H9 (cell line): Measurements from ENCODE around the gene RB1. TPM values are rescaled to one million over a fixed set of nuclear protein-coding genes. Genes with fewer than 3 reads are reported as not detected.

Experiments
- DNase-seq: peaks from one replicate; pipeline ENCODE4 v3.0.0-alpha.2; 2017
- H2AFZ ChIP-seq: one replicate; pipeline ENCODE4 v1.6.1; 2013; ENCODE audit warnings: mild to moderate bottlenecking, low read length, control low read depth, moderate library complexity
- H2AK5ac ChIP-seq: 2 replicates; pipeline ENCODE4 v1.6.1; 2013; ENCODE audit warnings: low read length, control low read depth, mixed read lengths; ENCODE audit not compliant: insufficient read length
- H2BK120ac ChIP-seq: one replicate; pipeline ENCODE4 v1.6.1; 2013; ENCODE audit warnings: low read depth, mild to moderate bottlenecking, low read length, control low read depth, inconsistent platforms; ENCODE audit not compliant: poor library complexity, severe bottlenecking
- H2BK12ac ChIP-seq: 2 replicates; pipeline ENCODE4 v1.6.1; 2013; ENCODE audit warnings: low read length, control low read depth, mixed read lengths, low read depth; ENCODE audit not compliant: insufficient read length
- H2BK15ac ChIP-seq: 2 replicates; pipeline ENCODE4 v1.6.1; 2013; ENCODE audit warnings: low read depth, low read length, control low read depth
- H2BK20ac ChIP-seq: one replicate; pipeline ENCODE4 v1.6.1; 2013; ENCODE audit warnings: low read depth, mild to moderate bottlenecking, low read length, control low read depth, inconsistent platforms; ENCODE audit not compliant: poor library complexity, severe bottlenecking
- H2BK5ac ChIP-seq: 2 replicates; pipeline ENCODE4 v1.6.1; 2013; ENCODE audit warnings: low read length, control low read depth, mixed read lengths; ENCODE audit not compliant: insufficient read length
- H3K14ac ChIP-seq: 2 replicates; pipeline ENCODE4 v1.6.1; 2013; ENCODE audit warnings: low read length, control low read depth; ENCODE audit not compliant: insufficient read depth
- H3K18ac ChIP-seq: 2 replicates; pipeline ENCODE4 v1.6.1; 2013; ENCODE audit warnings: low read depth, mild to moderate bottlenecking, mixed read lengths, low read length, control low read depth; ENCODE audit not compliant: insufficient read length
- H3K23ac ChIP-seq: 2 replicates; pipeline ENCODE4 v1.6.1; 2013; ENCODE audit warnings: low read length, control low read depth, mixed read lengths, low read depth; ENCODE audit not compliant: insufficient read length
- H3K23me2 ChIP-seq: 2 replicates; pipeline ENCODE4 v1.6.1; 2013; ENCODE audit warnings: low read depth, mild to moderate bottlenecking, mixed read lengths, low read length, control low read depth; ENCODE audit not compliant: insufficient read length, poor library complexity, severe bottlenecking
- H3K27ac ChIP-seq: 2 replicates; pipeline ENCODE4 v1.5.1; 2013; ENCODE audit warnings: low read length, control low read depth, mixed read lengths, low read depth; ENCODE audit not compliant: insufficient read length
- H3K27me3 ChIP-seq: 2 replicates; pipeline ENCODE4 v1.6.1; 2013; ENCODE audit warnings: low read length, control low read depth, inconsistent platforms; ENCODE audit not compliant: insufficient read depth
- H3K4ac ChIP-seq: 2 replicates; pipeline ENCODE4 v1.6.1; 2013; ENCODE audit warnings: low read depth, mild to moderate bottlenecking, control low read depth, inconsistent platforms, low read length, moderate library complexity
- H3K4me1 ChIP-seq: 2 replicates; pipeline ENCODE4 v1.6.1; 2013; ENCODE audit warnings: low read length, control low read depth, inconsistent platforms; ENCODE audit not compliant: insufficient read depth
- H3K4me2 ChIP-seq: 2 replicates; pipeline ENCODE4 v1.6.1; 2013; ENCODE audit warnings: low read length, control low read depth, mixed read lengths; ENCODE audit not compliant: insufficient read length, insufficient read depth
- H3K56ac ChIP-seq: 2 replicates; pipeline ENCODE4 v1.6.1; 2013; ENCODE audit warnings: low read depth, mild to moderate bottlenecking, mixed read lengths, low read length, control low read depth; ENCODE audit not compliant: insufficient read length
- H3K79me1 ChIP-seq: 2 replicates; pipeline ENCODE4 v1.6.1; 2013; ENCODE audit warnings: low read depth, mild to moderate bottlenecking, moderate library complexity, low read length, control low read depth, inconsistent platforms; ENCODE audit not compliant: insufficient read depth, poor library complexity, severe bottlenecking
- H3K79me2 ChIP-seq: 2 replicates; pipeline ENCODE4 v1.6.1; 2013; ENCODE audit warnings: low read length, control low read depth, inconsistent platforms; ENCODE audit not compliant: insufficient read depth
- H3K9ac ChIP-seq: 2 replicates; pipeline ENCODE4 v1.6.1; 2013; ENCODE audit warnings: low read length, control low read depth, mixed read lengths; ENCODE audit not compliant: insufficient read length; ENCODE audit errors: extremely low read depth
- H3K9me3 ChIP-seq: one replicate; pipeline ENCODE4 v1.6.1; 2013; ENCODE audit warnings: low read depth, low read length, inconsistent platforms; ENCODE audit not compliant: control insufficient read depth
- H3T11ph ChIP-seq: one replicate; pipeline ENCODE4 v1.6.1; 2013; ENCODE audit warnings: mild to moderate bottlenecking, low read length, control low read depth, inconsistent platforms
- H4K20me1 ChIP-seq: one replicate; pipeline ENCODE4 v1.6.1; 2013; ENCODE audit not compliant: control insufficient read depth, insufficient read length, insufficient read depth
- H4K5ac ChIP-seq: 2 replicates; pipeline ENCODE4 v1.6.1; 2013; ENCODE audit warnings: low read depth, mild to moderate bottlenecking, mixed read lengths, low read length, control low read depth; ENCODE audit not compliant: insufficient read length
- H4K8ac ChIP-seq: replicated peaks from 2 replicates; pipeline ENCODE4 v1.6.1; 2013; ENCODE audit warnings: low read length, control low read depth, mixed read lengths, low read depth; ENCODE audit not compliant: insufficient read length
- H4K91ac ChIP-seq: 2 replicates; pipeline ENCODE4 v1.6.1; 2013; ENCODE audit warnings: low read depth, mild to moderate bottlenecking, moderate library complexity, mixed read lengths, low read length, control low read depth; ENCODE audit not compliant: insufficient read length
- H3K27ac Mint-ChIP-seq, 3 experiments: 2 replicates in 2 of 3; 3 replicates in 1 of 3; pipeline ENCODE4 v1.8.0; 2020 to 2021; ENCODE audit warnings: mixed read lengths in 3 of 3, mild to moderate bottlenecking in 1 of 3, moderate library complexity in 1 of 3
- H3K27me3 Mint-ChIP-seq: 2 replicates; pipeline ENCODE4 v1.8.0; 2021; ENCODE audit warnings: low read depth, mild to moderate bottlenecking, moderate library complexity, mixed read lengths
- H3K36me3 Mint-ChIP-seq, 3 experiments: 2 replicates in 2 of 3; 3 replicates in 1 of 3; pipeline ENCODE4 v1.8.0; 2020 to 2021; ENCODE audit warnings: low read depth in 3 of 3, mixed read lengths in 3 of 3; ENCODE audit not compliant: insufficient read depth in 1 of 3
- H3K4me1 Mint-ChIP-seq, 2 experiments: 2 replicates each; pipeline ENCODE4 v1.8.0; 2020; ENCODE audit warnings: mixed read lengths in 2 of 2
- H3K4me3 Mint-ChIP-seq, 2 experiments: 2 replicates in 1 of 2; 3 replicates in 1 of 2; pipeline ENCODE4 v1.8.0; 2020 to 2021; ENCODE audit warnings: mild to moderate bottlenecking in 2 of 2, mixed read lengths in 2 of 2, moderate library complexity in 1 of 2
- H3K9me3 Mint-ChIP-seq, 2 experiments: 2 replicates in 1 of 2; 3 replicates in 1 of 2; pipeline ENCODE4 v1.8.0; 2020; ENCODE audit warnings: mild to moderate bottlenecking in 2 of 2, mixed read lengths in 2 of 2, moderate library complexity in 1 of 2
- CTCF ChIP-seq: fragments of 200-600 bp; sonication (generic); conservative IDR thresholded peaks from 3 replicates; pipeline ENCODE4 v1.8.0; 2021; ENCODE audit warnings: antibody characterized with exemption, mild to moderate bottlenecking
- WGBS: extraction: QIAGEN DNeasy Blood & Tissue Kit; methylation state at CpG from one replicate; pipeline ENCODE4 v1.1.7; 2013; ENCODE audit warnings: missing lambda C conversion rate, low lambda C conversion rate, mixed read lengths; ENCODE audit not compliant: insufficient read length; ENCODE audit errors: extremely low coverage; 5-methylcytosine and 5-hydroxymethylcytosine counted together
- total RNA-seq: library from RNA; stranded (reverse); gene quantifications from 2 replicates; pipeline ENCODE4 v1.2.1, GENCODE V29; 2021

The RB1 gene
- total RNA-seq, 1 experiment from 2014 or later: 20.5 TPM

GRCh38 chr13:48264058-48264457 lies 39.5 kb upstream of the RB1 start:
- Histone ChIP-seq H4K91ac (no peak overlapping the region), H4K8ac (no peak overlapping the region), H3K14ac (no peak overlapping the region), H3K56ac (no peak overlapping the region), H3K23me2 (no peaks in the 10 kb centered on the region), H3K9ac (no peak overlapping the region), H3K9me3 (no peaks in the 10 kb centered on the region), H4K20me1 (no peaks in the 10 kb centered on the region), H3K79me2 (no peaks in the 10 kb centered on the region), H3K27ac (no peak overlapping the region), H3K4ac (no peak overlapping the region), H3K4me1 (no peaks in the 10 kb centered on the region), H3K4me2 (no peak overlapping the region), H3K23ac (no peak overlapping the region), H3K79me1 (no peaks in the 10 kb centered on the region), H3K27me3 (no peaks in the 10 kb centered on the region), H2BK120ac (no peak overlapping the region), H3K18ac (no peak overlapping the region), H2BK15ac (no peak overlapping the region), H2BK5ac (no peak overlapping the region), H2AFZ (no peak overlapping the region), H3T11ph (no peak overlapping the region), H4K5ac (no peak overlapping the region), H2BK20ac (no peak overlapping the region), H2BK12ac (no peak overlapping the region), H2AK5ac (no peak overlapping the region)
- Mint-ChIP-seq H3K9me3 (no peaks in the 10 kb centered on the region), H3K4me3 (no peak overlapping the region), H3K27ac (no peak overlapping the region), H3K27me3 (no peaks in the 10 kb centered on the region), H3K4me1 (peaks cover 4 to 17% of the 10 kb centered on the region in 2 experiments), H3K36me3 (peaks cover 17 to 37% (median 34%) of the 10 kb centered on the region in 3 experiments)
- no peak for TF ChIP-seq CTCF
- no CpG with 5 or more reads among the region's 2 CpGs for WGBS
- DNase-seq: no peak
